ENCODE measurements around the gene B4GALT3. TPM values are rescaled to one million over a fixed set of nuclear protein-coding genes. Genes with fewer than 3 reads are reported as not detected.
A peak's percentile ranks its signal among the peaks of the same experiment; 100 is the strongest.

B4GALT3 gene
- total and polyA plus RNA-seq, 9 of the 15 experiments (the other 6 are each of a cell fraction or from before 2014, with no cell fraction given): 31.2 to 103 (median 46.1) TPM

GRCh38 chr1:161165742-161166668 lies 11.3 kb downstream of the B4GALT3 start, which contains the start of gene PPOX (continued):
- TF ChIP-seq MTA1 (IDR thresholded peaks at IDR 0.05; ENCODE audit: borderline replicate concordance): peak; percentile 68
- peak; percentile 83 to 92 for TF ChIP-seq MAZ (CRISPR knock-in tag; conservative IDR thresholded peaks at IDR 0.05 in 1 of 2, IDR thresholded peaks at IDR 0.05 in 1 of 2)
- peak; percentile 66 for TF ChIP-seq TAF1 (IDR thresholded peaks at IDR 0.05; ENCODE audit: control insufficient read depth, extremely low read depth, insufficient read depth, low read length, severe bottlenecking)
- TF ChIP-seq, protein P1, sequence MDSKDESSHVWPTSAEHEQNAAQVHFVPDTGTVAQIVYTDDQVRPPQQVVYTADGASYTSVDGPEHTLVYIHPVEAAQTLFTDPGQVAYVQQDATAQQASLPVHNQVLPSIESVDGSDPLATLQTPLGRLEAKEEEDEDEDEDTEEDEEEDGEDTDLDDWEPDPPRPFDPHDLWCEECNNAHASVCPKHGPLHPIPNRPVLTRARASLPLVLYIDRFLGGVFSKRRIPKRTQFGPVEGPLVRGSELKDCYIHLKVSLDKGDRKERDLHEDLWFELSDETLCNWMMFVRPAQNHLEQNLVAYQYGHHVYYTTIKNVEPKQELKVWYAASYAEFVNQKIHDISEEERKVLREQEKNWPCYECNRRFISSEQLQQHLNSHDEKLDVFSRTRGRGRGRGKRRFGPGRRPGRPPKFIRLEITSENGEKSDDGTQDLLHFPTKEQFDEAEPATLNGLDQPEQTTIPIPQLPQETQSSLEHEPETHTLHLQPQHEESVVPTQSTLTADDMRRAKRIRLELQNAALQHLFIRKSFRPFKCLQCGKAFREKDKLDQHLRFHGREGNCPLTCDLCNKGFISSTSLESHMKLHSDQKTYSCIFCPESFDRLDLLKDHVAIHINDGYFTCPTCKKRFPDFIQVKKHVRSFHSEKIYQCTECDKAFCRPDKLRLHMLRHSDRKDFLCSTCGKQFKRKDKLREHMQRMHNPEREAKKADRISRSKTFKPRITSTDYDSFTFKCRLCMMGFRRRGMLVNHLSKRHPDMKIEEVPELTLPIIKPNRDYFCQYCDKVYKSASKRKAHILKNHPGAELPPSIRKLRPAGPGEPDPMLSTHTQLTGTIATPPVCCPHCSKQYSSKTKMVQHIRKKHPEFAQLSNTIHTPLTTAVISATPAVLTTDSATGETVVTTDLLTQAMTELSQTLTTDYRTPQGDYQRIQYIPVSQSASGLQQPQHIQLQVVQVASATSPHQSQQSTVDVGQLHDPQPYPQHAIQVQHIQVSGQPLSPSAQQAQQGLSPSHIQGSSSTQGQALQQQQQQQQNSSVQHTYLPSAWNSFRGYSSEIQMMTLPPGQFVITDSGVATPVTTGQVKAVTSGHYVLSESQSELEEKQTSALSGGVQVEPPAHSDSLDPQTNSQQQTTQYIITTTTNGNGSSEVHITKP (IDR thresholded peaks at IDR 0.05; ENCODE audit: partially characterized antibody): peak; percentile 87
- TF ChIP-seq ZBTB9 (CRISPR knock-in tag; IDR thresholded peaks at IDR 0.05): peak; percentile 56
- TF ChIP-seq PTRF (tag; IDR thresholded peaks at IDR 0.05): no peak
- TF ChIP-seq, protein P2, sequence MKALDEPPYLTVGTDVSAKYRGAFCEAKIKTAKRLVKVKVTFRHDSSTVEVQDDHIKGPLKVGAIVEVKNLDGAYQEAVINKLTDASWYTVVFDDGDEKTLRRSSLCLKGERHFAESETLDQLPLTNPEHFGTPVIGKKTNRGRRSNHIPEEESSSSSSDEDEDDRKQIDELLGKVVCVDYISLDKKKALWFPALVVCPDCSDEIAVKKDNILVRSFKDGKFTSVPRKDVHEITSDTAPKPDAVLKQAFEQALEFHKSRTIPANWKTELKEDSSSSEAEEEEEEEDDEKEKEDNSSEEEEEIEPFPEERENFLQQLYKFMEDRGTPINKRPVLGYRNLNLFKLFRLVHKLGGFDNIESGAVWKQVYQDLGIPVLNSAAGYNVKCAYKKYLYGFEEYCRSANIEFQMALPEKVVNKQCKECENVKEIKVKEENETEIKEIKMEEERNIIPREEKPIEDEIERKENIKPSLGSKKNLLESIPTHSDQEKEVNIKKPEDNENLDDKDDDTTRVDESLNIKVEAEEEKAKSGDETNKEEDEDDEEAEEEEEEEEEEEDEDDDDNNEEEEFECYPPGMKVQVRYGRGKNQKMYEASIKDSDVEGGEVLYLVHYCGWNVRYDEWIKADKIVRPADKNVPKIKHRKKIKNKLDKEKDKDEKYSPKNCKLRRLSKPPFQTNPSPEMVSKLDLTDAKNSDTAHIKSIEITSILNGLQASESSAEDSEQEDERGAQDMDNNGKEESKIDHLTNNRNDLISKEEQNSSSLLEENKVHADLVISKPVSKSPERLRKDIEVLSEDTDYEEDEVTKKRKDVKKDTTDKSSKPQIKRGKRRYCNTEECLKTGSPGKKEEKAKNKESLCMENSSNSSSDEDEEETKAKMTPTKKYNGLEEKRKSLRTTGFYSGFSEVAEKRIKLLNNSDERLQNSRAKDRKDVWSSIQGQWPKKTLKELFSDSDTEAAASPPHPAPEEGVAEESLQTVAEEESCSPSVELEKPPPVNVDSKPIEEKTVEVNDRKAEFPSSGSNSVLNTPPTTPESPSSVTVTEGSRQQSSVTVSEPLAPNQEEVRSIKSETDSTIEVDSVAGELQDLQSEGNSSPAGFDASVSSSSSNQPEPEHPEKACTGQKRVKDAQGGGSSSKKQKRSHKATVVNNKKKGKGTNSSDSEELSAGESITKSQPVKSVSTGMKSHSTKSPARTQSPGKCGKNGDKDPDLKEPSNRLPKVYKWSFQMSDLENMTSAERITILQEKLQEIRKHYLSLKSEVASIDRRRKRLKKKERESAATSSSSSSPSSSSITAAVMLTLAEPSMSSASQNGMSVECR (CRISPR knock-in tag; IDR thresholded peaks at IDR 0.05): 0 out of 2 replicates have a peak, but pooled peaks have one; percentile 58
- peak; percentile 98 for TF ChIP-seq NCOR1 (IDR thresholded peaks at IDR 0.05)
- no peak for TF ChIP-seq TAF9B (IDR thresholded peaks at IDR 0.05; ENCODE audit: partially characterized antibody)
- TF ChIP-seq ZNF121 (CRISPR knock-in tag; conservative IDR thresholded peaks at IDR 0.05): no peak
- no peak; a peak in 1 of 3 replicates for TF ChIP-seq CBX3 (IDR thresholded peaks at IDR 0.05; ENCODE audit: borderline replicate concordance in 1 of 2, low read length in 2 of 2)
- TF ChIP-seq MCM2 (IDR thresholded peaks at IDR 0.05; ENCODE audit: low read depth): no peak

All from K562 (cell line).